ENCODE measurements around the gene OVOL3.
A peak's percentile ranks its signal among the peaks of the same experiment; 100 is the strongest.

The OVOL3 gene

DNA sequence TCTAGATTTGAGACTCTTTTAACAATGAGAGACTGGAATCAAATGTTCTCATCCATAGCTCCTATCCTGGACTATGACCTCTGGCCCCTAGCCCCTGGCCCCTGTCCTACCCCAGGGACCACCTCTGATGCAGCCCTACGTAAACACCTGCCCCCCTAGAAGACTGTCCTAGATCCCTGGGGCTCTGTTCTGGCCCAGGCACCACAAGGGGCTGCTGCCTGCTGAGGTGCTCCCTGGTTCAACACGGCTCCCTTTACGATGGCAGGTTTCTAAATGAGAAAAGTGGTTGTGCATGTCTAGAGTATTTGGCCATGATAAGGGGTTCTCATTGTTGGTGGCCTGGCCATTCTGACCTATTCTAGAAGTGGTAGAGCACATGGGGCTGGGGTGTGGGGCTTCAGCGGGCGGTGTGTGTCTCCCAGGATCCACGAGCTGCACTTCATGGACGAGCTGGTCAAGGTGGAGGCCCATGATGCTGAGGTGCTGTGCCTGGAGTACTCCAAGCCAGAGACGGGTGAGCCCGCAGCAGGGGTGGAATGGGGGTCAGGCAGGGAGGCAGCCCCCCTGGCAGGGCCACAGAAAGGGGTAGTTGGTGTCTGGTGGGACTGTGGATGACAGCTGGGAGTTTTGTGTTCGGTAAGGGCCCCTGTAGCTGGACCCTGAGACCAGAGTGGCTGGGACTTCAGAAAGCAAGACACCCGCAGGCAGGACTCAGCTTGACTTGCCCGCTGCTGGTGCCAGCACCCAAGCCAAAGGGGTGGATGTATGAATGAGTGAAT, 26.5 kb upstream of the OVOL3 start:
- no peaks in the 10 kb centered on the region for H3K4me1 Mint-ChIP-seq

DNA sequence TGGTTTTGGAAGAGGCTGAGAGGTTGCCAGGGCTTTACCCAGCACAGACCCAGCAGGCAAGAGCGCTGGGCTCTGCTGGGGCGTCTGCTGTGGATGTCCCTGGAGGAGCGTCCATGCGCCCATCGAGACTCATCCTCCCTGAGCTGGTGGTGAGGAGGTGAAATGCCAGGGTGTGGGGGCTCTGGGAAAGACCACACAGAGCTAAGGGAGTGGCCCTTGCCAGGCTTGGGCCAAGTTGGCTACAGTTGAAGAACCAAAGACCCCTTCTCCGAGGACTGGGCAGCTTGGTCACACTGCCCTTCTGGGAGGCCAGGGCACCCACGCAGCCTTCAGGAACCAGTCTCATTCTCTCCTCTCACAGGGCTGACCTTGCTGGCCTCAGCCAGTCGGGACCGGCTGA, 24.6 kb upstream of the OVOL3 start:
- TF ChIP-seq CTCF (IDR thresholded peaks at IDR 0.05), result no peak
- Mint-ChIP-seq H3K4me3 (no peak overlapping the region), H3K4me1 (no peaks in the 10 kb centered on the region), H3K36me3 (ENCODE audit: low read depth) (peaks cover 36% of the 10 kb centered on the region), H3K9me3 (no peaks in the 10 kb centered on the region), H3K27ac (no peak overlapping the region), H3K27me3 (ENCODE audit: low read depth, poor library complexity) (no peaks in the 10 kb centered on the region)
- no peak for DNase-seq

More for the DNA sequence above, 26.5 kb upstream of the OVOL3 start:
- Mint-ChIP-seq H3K27me3 (ENCODE audit: low read depth, poor library complexity) (no peaks in the 10 kb centered on the region), H3K4me3 (no peak overlapping the region), H3K27ac (peak overlapping the region; percentile 47), H3K36me3 (ENCODE audit: low read depth) (peaks cover 49% of the 10 kb centered on the region), H3K9me3 (no peaks in the 10 kb centered on the region)
- TF ChIP-seq CTCF (IDR thresholded peaks at IDR 0.05), result no peak
- DNase-seq, result no peak

- no peak for DNase-seq
- H3K27ac Mint-ChIP-seq, result peak overlapping the region; percentile 76
- peaks cover 24% of the 10 kb centered on the region for H3K36me3 Mint-ChIP-seq (ENCODE audit: low read depth)
- no peak for TF ChIP-seq CTCF (IDR thresholded peaks at IDR 0.05)
- H3K4me3 Mint-ChIP-seq, result no peak overlapping the region
- no peaks in the 10 kb centered on the region for H3K27me3 Mint-ChIP-seq (ENCODE audit: low read depth, poor library complexity)
- no peaks in the 10 kb centered on the region for H3K4me1 Mint-ChIP-seq
- no peaks in the 10 kb centered on the region for H3K9me3 Mint-ChIP-seq
Observed at GRCh38 chr19:36089847-36090246, 21.1 kb upstream of the OVOL3 start.

GRCh38 chr19:36090910-36091695, 19.8 kb upstream of the OVOL3 start:
- no peak for TF ChIP-seq CTCF (IDR thresholded peaks at IDR 0.05)
- DNase-seq, result no peak
- no peaks in the 10 kb centered on the region for H3K9me3 Mint-ChIP-seq
- no peak overlapping the region for H3K4me3 Mint-ChIP-seq
- H3K36me3 Mint-ChIP-seq (ENCODE audit: low read depth), result peaks cover 20% of the 10 kb centered on the region
- peak overlapping the region; percentile 22 for H3K27ac Mint-ChIP-seq
- no peaks in the 10 kb centered on the region for H3K27me3 Mint-ChIP-seq (ENCODE audit: low read depth, poor library complexity)
- H3K4me1 Mint-ChIP-seq, result no peaks in the 10 kb centered on the region

DNA sequence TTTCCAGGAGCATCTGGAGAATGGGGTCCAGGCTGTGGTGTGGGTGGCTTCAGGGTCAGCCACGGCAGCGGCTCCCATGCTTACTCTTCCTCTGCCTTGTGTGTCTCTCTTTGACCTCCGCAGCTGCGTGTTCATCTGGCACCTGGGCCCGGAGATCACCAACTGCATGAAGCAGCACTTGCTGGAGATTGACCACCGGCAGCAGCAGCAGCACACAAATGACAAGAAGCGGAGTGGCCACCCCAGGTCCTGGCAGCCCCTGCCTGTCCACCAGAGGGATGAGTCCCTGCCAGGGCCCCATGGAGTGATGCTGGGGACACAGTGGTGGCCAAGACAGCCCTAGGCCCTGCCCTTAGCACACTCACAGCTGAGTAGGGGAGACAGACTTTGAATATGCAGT, 18.4 kb upstream of the OVOL3 start:
- Mint-ChIP-seq H3K9me3 (no peaks in the 10 kb centered on the region), H3K4me1 (no peaks in the 10 kb centered on the region), H3K27me3 (ENCODE audit: low read depth, poor library complexity) (no peaks in the 10 kb centered on the region), H3K27ac (no peak overlapping the region), H3K36me3 (ENCODE audit: low read depth) (peaks cover 28% of the 10 kb centered on the region), H3K4me3 (no peak overlapping the region)
- DNase-seq, result no peak
- TF ChIP-seq CTCF (IDR thresholded peaks at IDR 0.05), result no peak

Data from nephron progenitor cell (in vitro differentiated cells).